ENCODE results near the gene AAK1.
"Not testable (repeated sequence)": the region's sequence is repeated elsewhere in the genome, so short reads cannot be mapped to it uniquely, and the experiment has no call there.

AAK1 gene
- 16.7 to 188 (median 66.1) reads per million in 17 experiments for total RNA-seq

GRCh38 chr2:69643602-69644505 is at the start of gene AAK1:
Gene AAK1, minus strand, starts transcription at chr2:69643739. Its CDS starts 699 bp downstream, at chr2:69643040.
- peak; percentile 91 to 97 (median 94) for DNase-seq

DNA sequence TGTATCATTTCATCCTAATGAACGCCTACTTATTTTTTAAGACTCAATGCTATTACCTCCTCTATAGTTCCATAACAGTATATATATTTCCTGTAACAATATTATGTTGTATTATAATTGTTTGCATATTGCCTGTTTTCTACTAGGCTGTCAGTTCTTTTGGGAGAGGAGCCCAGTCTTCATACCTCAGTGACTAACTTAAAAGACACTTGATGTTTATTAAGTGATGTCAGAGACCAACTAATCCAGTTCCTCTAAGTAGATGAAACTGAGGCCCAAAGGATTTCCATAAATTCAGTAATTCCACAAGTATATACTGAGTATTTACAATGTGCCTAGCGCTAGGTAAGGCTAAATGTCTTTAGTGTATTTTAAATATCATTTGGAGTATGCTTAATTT is 48.9 kb upstream of the AAK1 start:
- no peak for DNase-seq

- no peak for DNase-seq
Observed at GRCh38 chr2:69689969-69690368, 46.4 kb upstream of the AAK1 start.

DNA sequence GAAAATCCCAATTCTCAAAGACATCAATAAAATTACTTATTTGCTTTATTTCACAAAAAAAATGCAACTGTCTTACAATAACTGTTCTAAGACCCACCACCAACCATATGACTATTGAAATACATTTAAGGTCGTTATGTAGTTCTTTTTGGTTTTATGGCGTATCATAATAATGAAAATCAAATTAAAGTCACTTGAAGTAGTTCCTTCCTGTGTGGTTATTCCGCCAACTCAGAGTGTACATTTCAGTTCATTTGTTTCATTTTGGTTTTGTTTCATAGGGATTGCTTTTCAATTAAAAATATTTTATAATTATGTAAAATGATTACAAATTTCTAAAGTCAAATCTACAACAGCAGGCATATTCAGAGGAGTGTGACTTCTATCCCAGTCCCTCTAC is 45.9 kb upstream of the AAK1 start:
- no peak for DNase-seq

GRCh38 chr2:69687971-69688611 is 44.6 kb upstream of the AAK1 start:
- DNase-seq = no peak

GRCh38 chr2:69686813-69687212 is 43.3 kb upstream of the AAK1 start:
- DNase-seq = no peak

- no peak for DNase-seq
Observed at GRCh38 chr2:69685321-69686048, 41.9 kb upstream of the AAK1 start.

DNA sequence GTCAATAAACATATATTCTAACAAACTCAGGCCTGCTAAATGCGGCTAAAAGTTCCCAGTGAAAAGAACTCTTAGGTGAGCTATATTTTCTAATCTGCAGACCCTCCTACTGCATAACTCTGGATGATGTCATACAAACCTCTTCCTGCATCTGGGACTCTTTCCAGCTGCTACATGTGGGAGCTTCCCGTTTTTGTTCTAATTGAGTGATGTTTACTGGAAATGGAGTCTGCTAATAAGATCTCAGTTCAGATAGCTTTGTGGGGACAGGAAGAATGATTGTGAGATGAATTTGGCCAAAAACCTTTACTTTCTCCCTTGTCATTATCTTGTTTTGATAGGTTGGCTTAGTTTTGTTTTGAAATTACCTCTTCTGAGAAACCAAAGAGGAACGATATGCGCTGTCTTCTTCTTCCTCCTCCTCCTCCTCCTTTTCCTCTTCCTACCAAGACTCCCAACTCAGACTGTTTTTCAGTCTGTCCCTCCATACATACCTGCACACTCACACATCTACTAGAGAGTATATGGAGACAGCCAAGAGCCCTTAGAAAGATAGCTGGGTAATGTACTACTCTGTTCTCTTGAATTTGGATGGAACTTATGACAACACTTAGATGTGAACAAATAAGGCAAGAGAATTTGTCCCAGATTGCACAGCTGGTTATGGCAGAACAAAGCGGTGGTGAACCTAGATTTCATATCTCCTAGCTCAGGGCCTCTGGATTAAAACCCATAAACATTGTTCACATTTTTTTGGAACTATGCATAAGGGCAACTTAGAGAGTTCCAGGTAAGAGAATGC is 39.8 kb upstream of the AAK1 start:
- DNase-seq = peak; percentile 58 to 81 (median 69)

GRCh38 chr2:69682525-69682924 is 39.0 kb upstream of the AAK1 start:
- DNase-seq = no peak

- peak; percentile 32 to 74 (median 53) for DNase-seq
Observed at GRCh38 chr2:69680001-69680675, 36.6 kb upstream of the AAK1 start.

DNA sequence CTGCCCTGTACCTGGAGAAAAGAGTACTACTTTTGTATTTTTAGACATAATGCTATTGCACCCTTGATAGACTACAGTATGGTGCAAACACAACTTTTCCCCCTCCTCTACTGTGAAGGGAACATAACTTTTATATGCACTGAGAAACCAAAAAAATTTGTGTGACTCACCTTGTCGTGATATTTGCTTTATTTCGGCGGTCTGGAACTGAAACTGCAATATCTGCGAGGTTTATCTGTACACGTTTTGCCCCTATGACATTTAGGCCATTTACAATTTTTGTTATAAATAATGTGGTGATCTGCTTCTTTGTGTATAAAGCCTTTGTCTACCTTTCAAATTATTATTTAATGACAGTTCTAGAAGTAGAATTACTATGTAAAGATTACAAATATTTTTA is 34.4 kb upstream of the AAK1 start:
- DNase-seq = no peak

- no peak for DNase-seq
Observed at GRCh38 chr2:69676146-69676545, 32.6 kb upstream of the AAK1 start.

- peak; percentile 28 to 58 (median 46) for DNase-seq
Observed at GRCh38 chr2:69674316-69674670, 30.8 kb upstream of the AAK1 start.

GRCh38 chr2:69673098-69673497 is 29.6 kb upstream of the AAK1 start:
- not testable (repeated sequence) for DNase-seq

- DNase-seq = no peak
Observed at GRCh38 chr2:69669666-69670065, 26.1 kb upstream of the AAK1 start.

GRCh38 chr2:69668598-69668997 is 25.1 kb upstream of the AAK1 start:
- DNase-seq = no peak

- no peak for DNase-seq
Observed at GRCh38 chr2:69667805-69668382, 24.4 kb upstream of the AAK1 start.

DNA sequence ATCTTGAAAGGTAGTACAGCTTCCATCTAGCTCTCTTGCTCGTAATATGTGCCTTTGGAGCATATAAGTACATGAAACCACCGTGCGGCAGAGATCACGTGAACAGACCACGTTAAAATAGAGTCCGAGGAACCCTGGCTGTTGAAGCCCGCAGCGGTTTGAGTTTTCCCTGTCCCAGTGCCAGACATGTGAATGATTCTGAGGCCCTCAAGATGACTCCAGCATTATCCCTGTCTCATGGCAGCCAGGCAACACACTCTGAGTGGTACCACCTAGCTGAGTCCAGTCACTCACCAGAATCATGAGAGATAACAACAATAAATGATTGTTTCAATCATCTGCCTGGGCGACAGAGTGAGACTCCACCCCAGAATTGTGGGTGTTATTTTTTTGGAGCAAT is 21.6 kb upstream of the AAK1 start:
- DNase-seq = no peak

- DNase-seq = peak in 1 of 4 experiments; percentile 45
Observed at GRCh38 chr2:69663860-69664259, 20.3 kb upstream of the AAK1 start.

DNA sequence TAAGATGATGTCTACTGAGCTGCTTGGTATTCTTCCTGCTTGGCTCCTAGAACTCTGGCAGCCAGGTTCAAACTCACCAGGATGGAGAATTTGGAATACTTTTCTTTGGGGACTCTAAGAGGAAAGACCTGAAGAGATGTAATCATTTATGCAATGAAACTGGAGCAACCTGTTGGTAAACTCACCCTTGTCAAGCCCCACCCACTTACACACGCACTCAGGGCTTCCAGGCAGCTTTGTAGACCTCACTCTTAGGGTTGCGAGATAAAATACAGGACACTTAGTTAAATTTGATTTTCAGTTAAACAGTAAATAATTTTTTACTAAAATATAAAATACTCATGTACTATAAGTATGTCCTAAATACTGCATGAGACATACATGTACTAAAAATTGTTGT is 19.0 kb upstream of the AAK1 start:
- not testable (repeated sequence) for DNase-seq

- no peak for DNase-seq
Observed at GRCh38 chr2:69660637-69661036, 17.1 kb upstream of the AAK1 start.

All from suppressor macrophage (primary cell).